ENCODE results near the gene XXYLT1.
A peak's percentile ranks its signal among the peaks of the same experiment; 100 is the strongest.

The XXYLT1 gene

GRCh38 chr3:195269375-195270078 is 1.4 kb downstream of the XXYLT1 start (continued):
- TF ChIP-seq, protein P1, sequence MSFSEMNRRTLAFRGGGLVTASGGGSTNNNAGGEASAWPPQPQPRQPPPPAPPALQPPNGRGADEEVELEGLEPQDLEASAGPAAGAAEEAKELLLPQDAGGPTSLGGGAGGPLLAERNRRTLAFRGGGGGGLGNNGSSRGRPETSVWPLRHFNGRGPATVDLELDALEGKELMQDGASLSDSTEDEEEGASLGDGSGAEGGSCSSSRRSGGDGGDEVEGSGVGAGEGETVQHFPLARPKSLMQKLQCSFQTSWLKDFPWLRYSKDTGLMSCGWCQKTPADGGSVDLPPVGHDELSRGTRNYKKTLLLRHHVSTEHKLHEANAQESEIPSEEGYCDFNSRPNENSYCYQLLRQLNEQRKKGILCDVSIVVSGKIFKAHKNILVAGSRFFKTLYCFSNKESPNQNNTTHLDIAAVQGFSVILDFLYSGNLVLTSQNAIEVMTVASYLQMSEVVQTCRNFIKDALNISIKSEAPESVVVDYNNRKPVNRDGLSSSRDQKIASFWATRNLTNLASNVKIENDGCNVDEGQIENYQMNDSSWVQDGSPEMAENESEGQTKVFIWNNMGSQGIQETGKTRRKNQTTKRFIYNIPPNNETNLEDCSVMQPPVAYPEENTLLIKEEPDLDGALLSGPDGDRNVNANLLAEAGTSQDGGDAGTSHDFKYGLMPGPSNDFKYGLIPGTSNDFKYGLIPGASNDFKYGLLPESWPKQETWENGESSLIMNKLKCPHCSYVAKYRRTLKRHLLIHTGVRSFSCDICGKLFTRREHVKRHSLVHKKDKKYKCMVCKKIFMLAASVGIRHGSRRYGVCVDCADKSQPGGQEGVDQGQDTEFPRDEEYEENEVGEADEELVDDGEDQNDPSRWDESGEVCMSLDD (tag by site-specific recombination; IDR thresholded peaks at IDR 0.05): no peak

DNA sequence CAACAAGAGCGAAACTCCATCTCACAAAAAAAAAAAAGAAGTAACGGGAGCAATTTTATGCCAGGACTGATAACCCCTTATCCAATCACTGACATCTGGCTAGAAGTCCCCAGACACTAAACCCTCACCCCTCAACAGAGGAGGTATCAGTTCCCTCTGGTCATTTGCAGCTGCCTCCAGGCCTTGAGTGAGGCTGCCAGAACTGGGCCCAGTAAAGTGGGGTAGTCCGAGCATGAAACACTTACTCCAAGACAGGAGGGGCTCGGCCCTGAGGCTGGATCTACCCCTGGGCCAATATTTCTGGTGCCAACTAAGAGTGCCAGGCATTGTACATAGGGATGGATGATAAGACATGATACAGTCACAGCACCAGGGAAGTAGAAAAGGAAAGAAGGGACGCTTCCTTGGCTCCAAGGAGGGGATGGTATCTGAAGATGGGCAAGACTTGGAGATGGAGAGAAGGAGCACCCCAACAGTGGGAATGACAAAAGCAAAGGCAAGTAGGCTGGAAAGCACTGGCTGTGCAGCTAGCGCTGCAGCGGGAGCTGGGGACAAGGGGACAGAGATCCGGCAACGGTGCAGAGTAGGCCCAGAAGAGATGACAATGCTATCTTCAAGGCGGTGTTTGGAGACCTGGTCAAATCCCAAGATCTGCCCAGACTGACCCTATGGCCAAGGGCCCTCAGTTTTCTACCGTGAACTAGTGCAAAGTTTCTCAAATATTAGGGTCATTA is 2.2 kb downstream of the XXYLT1 start:
- ChIA-PET CTCF (interaction anchor here (0.6 to 2.3 kb wide), 2 partner anchors 251 to 257 kb away, joined by 3 to 7 read pairs; no protein-coding TSS in a partner anchor), POLR2A (interaction anchor here (1.8 kb wide), 1 partner anchor 586 kb away, joined by 6 read pairs; no protein-coding TSS in a partner anchor)
- H3K36me3 ChIP-seq (ENCODE audit: control insufficient read depth in 2 of 2, insufficient read depth in 1 of 2, low read length in 2 of 2): peaks cover 0 to 27% of the 10 kb centered on the region in 2 experiments; a peak in 1 of 3 replicates
- H3K4me3 ChIP-seq (ENCODE audit: low read depth, low read length): no peak overlapping the region
- H3K9me3 ChIP-seq (ENCODE audit: control insufficient read depth, insufficient read depth, low read depth, low read length): no peaks in the 10 kb centered on the region
- TF ChIP-seq ZNF529 (tag by site-specific recombination; IDR thresholded peaks at IDR 0.05; ENCODE audit: insufficient replicate concordance) (no peak), KLF7 (tag by site-specific recombination; IDR thresholded peaks at IDR 0.05; ENCODE audit: borderline replicate concordance) (no peak), ZNF561 (tag by site-specific recombination; IDR thresholded peaks at IDR 0.05; ENCODE audit: borderline replicate concordance) (no peak), GLI2 (tag by site-specific recombination; IDR thresholded peaks at IDR 0.05; ENCODE audit: borderline replicate concordance, low read depth) (no peak), HIC1 (tag by site-specific recombination; IDR thresholded peaks at IDR 0.05) (no peak), ZNF174 (tag by site-specific recombination; IDR thresholded peaks at IDR 0.05) (no peak), ZNF664 (tag by site-specific recombination; IDR thresholded peaks at IDR 0.05) (no peak)
- TF ChIP-seq, protein P2, sequence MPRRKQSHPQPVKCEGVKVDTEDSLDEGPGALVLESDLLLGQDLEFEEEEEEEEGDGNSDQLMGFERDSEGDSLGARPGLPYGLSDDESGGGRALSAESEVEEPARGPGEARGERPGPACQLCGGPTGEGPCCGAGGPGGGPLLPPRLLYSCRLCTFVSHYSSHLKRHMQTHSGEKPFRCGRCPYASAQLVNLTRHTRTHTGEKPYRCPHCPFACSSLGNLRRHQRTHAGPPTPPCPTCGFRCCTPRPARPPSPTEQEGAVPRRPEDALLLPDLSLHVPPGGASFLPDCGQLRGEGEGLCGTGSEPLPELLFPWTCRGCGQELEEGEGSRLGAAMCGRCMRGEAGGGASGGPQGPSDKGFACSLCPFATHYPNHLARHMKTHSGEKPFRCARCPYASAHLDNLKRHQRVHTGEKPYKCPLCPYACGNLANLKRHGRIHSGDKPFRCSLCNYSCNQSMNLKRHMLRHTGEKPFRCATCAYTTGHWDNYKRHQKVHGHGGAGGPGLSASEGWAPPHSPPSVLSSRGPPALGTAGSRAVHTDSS (tag by site-specific recombination; IDR thresholded peaks at IDR 0.05): no peak
- no peak overlapping the region for H3K27ac ChIP-seq (ENCODE audit: extremely low read depth, low read depth, low read length)
- no peaks in the 10 kb centered on the region for H3K4me1 ChIP-seq (ENCODE audit: control insufficient read depth, insufficient read depth, low read length)

GRCh38 chr3:195267096-195267495 is 3.9 kb downstream of the XXYLT1 start:
- no peak for TF ChIP-seq KLF17 (tag by site-specific recombination; IDR thresholded peaks at IDR 0.05)
- peak; percentile 55; the same call in 1 of the 2 replicates for TF ChIP-seq ZNF692 (tag by site-specific recombination; IDR thresholded peaks at IDR 0.05)
- TF ChIP-seq ZNF48 (tag by site-specific recombination; IDR thresholded peaks at IDR 0.05): no peak
- TF ChIP-seq GLIS1 (tag by site-specific recombination; IDR thresholded peaks at IDR 0.05): peak; percentile 55
- Histone ChIP-seq H3K36me3 (ENCODE audit: control insufficient read depth in 2 of 2, insufficient read depth in 1 of 2, low read length in 2 of 2) (peaks cover 0 to 27% of the 10 kb centered on the region in 2 experiments; a peak in 1 of 3 replicates), H3K4me1 (ENCODE audit: control insufficient read depth, insufficient read depth, low read length) (no peaks in the 10 kb centered on the region), H3K4me3 (ENCODE audit: low read depth, low read length) (no peak overlapping the region), H3K27ac (ENCODE audit: extremely low read depth, low read depth, low read length) (no peak overlapping the region), H3K9me3 (ENCODE audit: control insufficient read depth, insufficient read depth, low read depth, low read length) (no peaks in the 10 kb centered on the region)
- POLR2A ChIA-PET: no interaction called here
- CTCF ChIA-PET: interaction anchor here (0.5 to 0.6 kb wide), 2 partner anchors 378 to 1418 kb away, joined by 3 read pairs; no protein-coding TSS in a partner anchor

Measured in HEK293 (cell line).